GM18498 (cell line): Measurements from ENCODE around the gene VAT1.
A peak's percentile ranks its signal among the peaks of the same experiment; 100 is the strongest.
"Not testable (repeated sequence)": the region's sequence is repeated elsewhere in the genome, so short reads cannot be mapped to it uniquely, and the experiment has no call there.

Experiments
- ATAC-seq: cut with Tn5 transposase; IDR thresholded peaks from one replicate; pipeline ENCODE4 v1.9.1; 2021; ENCODE audit warnings: mild to moderate bottlenecking, moderate library complexity; ENCODE audit not compliant: unreplicated experiment

Gene VAT1

DNA sequence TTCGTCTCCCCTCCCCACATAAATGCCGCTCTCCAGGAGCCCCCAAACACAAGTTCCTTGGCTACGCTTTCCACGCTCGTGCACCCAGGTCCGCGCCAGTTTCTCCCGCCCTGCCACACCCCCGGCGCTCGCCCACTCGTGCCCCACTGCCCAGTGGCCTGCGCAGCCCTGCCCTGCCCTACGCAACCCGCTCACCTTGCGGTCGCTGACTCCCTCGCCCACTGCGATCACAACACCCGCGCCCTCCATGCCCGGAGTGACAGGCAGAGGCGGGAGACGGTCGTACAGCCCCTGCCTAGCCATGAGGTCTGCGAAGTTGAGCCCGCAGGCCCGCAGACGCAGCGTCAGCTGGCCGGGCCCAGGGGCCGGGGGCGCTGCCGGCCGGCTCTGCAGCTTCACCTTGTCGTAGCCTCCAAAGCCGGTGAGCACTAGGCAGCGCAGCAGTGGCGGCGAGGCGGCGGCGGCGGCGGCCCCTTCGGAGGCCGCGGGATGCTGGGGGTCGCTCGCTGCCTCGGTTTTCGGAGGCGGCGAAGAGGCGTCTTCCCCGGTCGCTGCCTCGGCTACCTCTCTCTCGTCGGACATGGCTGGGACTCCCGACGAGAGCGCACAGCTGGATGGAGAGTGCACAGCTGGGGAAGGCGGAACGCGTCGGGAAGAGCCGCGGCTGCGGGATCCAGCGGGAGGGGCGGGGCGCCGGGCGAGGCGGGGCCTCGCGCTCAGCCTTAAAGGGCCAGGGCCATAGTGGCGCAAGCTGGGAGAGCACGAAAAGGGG lies at the start of gene VAT1:
Gene VAT1, minus strand, starts transcription at position 645 of the 772 bp plus-strand sequence. Its CDS starts 63 bp downstream, at position 582.
- ATAC-seq: peak; percentile 50

DNA sequence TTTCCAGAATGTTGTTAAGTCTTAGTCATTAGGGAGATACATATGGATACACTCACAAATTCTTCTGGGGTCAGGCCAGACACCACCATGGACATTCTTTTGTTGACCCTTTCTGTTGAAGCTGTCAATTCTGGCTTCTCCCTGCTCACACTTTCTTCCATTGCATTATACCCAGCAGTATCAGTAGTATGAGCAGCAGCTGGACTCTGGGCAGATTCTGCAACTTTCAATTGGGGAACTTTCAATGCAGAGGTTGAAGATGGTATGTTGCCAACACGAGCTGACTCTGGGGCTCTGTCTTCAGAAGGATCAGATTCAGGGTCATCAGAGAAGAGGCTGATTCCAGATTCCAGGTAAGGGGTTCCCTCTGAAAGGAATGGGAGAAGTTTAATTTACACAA lies 48.7 kb upstream of the VAT1 start:
- no peak for ATAC-seq

DNA sequence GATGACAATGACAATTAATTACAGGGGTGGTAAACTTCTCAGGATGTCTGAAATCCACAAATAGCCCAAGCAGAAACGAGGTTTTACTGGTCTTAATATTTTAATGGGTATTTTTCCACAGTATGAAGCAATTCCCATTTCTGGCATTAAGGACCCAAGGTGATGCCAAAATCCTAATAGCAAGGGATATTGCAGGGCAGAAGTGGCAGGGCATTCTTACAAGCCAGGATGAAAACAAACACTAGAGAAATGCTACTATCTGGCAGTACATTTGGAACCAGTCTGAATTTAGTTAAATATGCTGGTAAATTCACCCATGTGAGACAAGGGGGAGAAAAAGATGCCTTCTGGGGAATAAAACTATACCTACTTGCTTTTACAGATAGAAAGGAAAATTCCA lies 48.1 kb upstream of the VAT1 start:
- ATAC-seq: no peak

DNA sequence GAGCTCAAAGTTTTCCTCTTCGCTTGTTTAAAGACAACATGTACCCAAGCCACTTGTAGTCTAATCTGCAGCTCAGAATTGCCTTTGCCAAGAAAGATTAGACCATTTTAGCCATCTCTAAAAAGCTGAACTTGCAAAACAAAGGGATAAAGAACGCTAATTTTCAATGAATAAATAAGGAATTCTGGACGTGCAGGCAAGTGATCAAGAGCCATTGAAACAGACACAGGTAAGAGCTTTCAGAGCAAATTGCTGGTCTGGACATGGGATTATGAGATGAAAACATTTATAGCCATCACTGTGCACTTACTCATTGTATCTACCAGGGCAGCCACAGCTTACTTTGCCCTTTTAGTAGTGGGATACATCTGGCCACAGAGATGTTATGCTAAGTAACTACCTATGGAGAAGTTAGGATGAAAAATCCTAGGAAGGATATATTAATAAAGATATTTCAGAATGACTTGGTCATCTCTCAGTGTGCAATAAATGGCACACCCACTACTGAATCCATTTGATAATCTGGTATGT lies 47.2 kb upstream of the VAT1 start:
- ATAC-seq: no peak

DNA sequence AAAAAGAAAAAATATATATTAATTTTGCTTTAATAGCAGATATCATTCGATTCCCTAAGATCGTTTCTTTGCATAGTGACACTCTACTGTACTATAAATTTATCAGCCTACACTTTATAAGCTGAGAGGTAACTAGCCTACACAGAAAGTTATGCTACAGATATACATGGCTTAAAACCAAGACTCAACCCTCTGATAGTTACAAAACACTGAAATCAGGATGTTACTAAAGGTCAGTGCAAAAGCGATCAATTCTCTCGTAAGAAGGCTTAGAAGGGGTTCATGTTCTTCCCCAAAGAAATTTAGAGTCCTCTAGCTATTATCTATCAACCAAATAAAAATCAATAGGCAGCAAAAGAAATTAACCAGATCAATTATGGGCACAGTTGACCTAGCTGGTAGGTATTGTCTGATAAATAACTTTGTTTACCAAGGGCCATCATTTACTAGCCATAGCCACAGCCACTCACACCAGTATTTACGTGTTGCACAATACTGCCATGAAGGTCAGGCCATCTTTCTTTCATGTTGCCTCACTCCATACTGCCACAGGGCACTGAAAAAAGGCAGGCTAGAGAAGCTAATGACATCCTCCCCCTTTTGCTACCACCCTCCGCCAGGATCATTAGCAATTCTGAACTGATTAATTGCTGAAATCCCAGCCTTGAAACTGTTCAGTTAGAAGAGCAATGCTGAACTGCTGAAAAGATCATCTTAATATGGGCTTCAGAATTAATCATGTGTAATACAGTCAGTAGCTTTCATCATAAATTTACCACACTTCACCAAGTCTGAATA lies 46.6 kb upstream of the VAT1 start:
- ATAC-seq: no peak

DNA sequence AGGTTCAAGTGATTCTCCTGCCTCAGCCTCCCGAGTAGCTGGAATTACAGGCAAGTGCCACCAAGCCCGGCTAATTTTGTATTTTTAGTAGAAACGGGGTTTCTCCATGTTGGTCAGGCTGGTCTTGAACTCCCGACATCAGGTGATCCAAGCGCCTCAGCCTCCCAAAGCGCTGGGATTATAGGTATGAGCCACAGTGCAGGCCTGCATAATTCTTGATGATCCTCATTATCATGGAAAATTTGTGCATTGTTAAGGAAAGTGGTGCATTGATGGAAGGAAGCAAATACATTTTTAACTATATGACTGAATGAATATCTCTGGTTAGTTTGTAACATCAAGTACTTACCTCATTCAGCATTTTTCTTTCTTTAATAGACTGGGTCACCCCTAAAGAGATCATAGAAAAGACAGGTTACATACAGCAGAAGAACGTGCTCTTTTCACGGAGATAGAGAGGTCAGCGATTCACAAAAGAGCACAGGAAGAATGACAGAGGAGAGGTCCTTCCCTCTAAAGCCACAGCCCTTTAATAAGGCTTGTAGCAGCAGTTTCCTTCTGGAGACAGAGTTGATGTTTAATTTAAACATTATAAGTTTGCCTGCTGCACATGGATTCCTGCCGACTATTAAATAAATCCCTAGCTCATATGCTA lies 40.9 kb upstream of the VAT1 start:
- ATAC-seq: no peak

DNA sequence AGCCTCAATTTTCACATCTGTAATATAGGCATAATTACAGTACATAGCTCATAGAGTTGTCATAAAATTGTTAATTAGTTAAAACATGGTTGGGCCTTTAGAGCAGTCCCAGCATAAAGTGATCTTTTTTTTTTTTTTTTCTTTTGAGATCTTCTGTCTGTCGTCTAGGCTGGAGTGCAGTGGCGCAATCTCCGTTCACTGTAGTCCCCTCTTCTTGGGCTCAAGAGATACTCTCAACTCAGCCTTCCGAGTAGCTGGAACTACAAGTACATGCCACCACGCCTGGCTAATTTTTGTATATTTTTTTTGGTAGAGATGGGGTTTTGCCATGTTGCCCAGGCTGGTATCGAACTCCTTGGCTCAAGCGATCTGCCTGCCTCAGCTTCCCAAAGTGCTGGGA lies 33.9 kb upstream of the VAT1 start:
- ATAC-seq: no peak

DNA sequence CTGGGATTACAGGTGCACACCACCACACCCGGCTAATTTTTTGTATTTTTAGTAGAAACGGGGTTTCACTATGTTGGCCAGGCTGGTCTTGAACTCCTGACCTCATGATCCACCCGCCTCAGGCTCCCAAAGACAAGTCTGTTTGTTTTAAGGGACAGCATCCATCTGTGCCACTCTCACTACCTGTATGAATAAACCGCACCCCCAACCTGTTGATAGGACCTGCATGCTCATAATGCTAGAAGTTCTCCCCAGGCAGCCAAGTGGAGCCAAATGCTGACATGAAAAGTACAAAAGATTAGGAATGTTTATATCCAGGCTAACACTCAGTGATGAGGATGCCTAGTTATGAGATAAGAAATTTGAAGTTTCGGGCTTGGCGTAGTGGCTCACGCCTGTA lies 30.8 kb upstream of the VAT1 start:
- not testable (repeated sequence) for ATAC-seq

DNA sequence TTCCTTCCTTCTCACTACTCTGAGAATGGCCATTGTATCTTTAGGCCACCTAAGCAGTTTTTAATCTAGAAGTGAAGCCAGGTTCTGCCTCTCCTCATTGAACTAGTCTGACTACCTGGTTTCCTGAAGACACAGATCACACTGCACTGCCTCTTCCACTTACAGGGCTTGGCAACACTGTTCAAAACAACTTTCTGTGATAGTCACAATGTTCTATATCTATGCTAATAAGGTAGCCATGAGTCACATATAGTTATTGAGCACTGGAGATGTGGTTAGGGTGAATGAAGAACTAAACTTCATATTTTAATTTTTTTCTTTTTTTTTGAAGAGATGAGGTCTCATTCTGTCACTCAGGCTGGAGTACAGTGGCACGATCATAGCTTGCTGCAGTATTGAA lies 29.8 kb upstream of the VAT1 start:
- ATAC-seq: no peak

DNA sequence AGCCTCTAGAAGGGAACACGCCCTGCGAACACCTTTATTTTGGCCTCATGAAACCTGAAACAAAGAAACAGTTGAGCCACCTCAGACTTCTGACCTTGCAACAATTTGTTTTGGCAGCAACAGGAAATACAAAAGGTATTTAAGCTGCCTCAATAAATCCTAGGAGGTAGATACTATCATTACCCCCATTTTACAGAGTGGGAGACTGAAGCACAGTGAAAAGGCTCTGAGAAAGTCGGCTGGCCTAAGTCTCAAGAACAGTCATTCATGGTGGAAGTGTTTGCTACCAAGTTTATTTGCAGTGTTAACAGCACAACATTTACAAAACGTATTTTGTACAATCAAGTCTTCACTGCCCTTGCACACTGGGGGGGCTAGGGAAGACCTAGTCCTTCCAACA lies 21.8 kb upstream of the VAT1 start:
- ATAC-seq: no peak

DNA sequence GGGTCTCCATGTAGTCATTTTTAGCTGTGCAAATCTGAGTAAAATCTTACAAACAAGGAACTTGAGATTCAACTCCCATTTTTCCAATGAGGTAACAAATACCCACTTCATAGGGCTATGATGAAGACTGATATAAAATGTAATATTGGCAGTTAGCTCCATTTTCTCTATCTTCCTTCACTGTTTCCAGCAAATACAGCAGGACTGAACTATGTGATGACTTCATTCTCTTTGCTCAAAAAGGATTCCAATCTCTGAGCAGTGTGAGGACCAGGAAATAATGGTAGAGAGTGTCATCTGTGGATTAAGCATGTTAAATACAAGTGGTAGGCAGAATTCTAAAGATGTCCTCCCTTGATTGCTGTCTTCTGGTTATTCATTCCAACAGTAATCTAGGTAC lies 21.1 kb upstream of the VAT1 start:
- ATAC-seq: no peak

DNA sequence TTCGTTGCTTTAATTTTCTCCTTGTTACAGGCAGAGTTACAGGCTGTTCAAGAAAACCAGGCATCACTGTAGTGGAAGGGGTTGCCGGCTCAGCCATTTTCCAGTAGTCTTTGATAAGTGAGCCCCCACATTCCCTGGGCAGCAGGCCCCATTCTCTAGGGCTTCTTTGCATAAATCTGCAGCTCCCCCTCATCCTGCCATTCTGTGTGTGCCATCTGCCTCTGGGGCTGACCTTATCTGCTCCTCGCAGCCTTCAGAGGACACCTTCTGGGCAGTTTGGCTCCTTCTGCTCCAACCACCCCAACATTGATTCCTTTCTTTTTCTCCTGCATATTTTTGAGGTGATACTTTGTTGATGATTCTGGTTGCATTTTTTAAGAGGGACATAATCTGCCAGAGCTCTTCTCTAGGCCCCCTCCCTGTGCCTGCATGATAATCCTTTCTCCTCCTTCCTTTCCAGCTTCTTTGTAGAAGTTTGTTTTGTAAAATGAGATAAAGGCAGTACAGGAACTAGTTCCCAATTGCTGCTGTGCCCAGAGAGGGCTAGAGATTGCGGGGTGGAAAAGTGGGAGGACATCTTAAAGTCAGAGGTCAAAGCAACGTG lies 19.9 kb upstream of the VAT1 start:
- no peak for ATAC-seq

DNA sequence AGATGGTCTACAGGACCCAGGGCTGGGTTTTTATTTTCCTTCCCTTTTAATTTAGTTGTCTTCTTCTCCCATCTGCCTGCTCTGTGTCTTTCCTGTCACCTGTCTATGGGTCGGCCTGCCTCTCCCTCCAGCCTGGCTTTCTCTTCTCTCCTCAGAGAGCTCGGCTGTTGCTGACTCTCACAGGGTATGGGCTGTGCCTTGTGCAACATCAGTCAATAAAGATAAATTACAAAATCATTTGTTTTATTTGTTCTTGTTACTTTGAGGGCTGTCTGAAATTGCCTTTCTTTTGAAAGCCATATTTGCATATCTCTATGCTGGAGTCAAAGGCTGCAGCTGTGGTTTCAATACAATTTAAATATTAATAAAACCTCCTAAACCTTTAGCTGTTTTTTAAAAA lies 18.5 kb upstream of the VAT1 start:
- ATAC-seq: no peak

DNA sequence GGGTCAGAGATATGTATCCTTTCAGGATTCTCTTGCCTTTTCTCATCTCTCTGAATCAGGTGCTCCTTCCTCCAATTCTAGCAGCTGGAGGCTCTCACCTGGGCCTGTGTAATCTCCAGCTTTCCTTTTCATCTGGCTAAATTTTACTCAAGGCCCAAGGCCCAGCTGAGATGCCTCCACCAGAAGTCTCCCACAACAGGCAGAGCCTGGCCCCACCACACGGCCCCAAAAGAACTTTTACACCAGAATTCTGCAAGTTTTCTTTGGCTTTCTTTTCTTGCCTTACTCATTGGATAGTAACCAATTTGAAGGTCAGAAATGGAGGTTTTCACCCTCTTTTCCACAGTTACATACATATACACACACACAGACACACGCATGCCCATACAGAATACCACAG lies 17.5 kb upstream of the VAT1 start:
- no peak for ATAC-seq

DNA sequence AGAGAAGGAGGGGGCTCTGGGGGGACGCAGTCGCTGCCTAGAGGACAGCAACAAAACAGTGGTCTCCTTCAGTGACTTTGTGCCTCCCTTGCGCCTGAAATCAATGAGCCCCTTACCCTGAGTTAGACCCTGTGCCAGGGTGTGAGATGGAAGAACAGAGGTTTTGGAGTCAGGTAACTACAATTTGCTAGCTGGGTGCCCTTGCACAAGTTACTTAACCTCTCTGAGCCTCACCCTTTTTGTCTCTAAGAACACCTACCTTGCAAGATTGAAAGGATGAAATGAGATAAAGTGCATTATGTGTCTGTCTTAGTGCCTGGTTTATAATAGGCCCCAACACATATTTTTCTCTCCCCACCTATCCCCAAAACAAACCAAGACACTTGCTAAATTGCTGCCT lies 12.7 kb upstream of the VAT1 start:
- no peak for ATAC-seq

DNA sequence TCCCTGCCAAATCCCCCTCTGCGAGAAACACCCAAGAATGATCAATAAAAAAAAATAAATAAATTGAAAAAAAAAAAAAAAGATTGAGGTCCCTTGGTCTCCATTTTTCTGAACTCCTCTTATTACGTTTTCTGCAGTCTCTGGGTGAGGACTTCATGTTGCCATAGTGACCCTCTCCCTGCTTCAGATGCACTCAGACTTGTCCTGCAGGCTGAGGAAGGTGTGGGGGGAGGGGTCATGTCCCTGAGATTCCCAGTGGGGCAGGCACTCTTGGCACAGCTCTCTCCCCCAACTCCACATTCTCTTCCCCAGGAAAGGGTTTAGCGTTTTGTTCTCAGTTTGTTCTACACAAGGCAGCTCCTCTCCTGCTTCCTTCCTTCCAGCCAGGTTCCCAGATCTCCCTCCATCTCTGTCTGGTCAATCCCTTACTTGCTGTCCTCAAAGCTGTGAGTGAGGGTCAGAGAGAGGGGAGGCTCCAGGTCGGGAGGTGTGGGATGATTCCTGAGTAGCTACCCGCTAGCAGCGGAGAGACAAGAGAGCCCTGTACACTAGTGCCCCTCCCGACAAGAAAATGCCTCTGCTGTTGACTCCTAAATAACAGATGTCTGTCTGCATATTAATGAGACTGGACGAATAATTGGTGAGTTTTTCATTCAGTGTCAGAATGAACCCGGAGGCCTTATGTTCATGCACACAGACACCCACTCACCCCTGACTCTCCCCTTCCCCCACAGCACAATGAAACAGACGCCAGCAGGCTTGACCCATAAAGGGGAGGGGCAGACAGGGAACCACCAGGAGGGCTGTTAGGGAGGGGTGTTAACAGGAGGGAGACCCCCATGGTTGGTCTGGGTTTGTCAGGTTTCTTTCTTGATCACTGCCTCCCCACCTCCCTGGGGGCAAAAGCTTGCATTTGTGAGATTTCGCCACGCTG lies 12.0 kb upstream of the VAT1 start:
- ATAC-seq: no peak

DNA sequence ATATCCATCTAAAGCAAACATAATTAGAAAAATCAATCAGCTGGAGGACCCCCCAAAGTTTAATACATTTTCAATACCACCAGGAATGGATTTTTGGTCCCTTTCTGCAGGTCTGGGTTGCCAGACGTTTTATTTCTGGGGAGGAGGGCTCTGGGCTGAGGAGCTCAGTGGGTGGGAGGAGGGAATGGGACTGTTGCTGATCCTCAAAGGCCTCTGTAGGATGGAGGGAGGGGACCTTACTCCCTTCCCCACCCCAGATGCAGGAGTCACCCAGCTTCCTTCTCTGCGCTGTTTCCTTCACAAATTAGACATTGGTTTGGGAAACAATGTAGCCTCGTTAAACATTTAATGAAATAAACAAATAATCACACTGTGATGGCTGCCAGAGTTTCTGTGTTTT lies 9.5 kb upstream of the VAT1 start:
- ATAC-seq: no peak

DNA sequence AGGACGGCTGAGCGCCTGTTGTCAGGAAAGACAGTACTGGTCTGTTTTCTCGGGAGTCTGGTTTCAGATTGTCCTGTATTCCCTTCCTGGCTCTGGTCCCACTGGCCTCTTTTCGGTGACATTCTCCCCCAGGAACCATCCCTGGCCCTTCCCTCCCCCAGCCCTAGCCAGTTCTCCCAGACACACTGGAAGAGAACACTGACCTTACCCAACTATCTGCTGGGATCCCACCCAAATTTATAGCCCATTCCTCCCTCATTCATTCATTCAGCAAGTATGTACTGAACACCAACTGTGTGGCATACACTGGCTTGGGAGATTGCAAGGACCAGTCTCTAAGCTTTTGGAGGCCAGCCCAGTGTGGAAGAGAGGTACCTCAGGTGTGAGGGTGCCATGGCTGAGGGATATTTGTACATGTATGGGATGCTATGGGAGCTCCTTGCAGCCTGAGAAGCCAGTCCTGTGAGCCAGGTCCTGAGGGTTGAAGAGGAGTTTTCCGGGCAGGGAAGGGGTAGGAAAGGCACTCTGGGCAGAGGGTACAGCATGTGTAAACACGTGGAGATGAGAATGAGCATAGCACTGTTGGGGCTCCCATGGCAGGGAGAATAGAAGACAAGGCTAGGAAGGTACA lies 8.1 kb upstream of the VAT1 start:
- no peak for ATAC-seq

DNA sequence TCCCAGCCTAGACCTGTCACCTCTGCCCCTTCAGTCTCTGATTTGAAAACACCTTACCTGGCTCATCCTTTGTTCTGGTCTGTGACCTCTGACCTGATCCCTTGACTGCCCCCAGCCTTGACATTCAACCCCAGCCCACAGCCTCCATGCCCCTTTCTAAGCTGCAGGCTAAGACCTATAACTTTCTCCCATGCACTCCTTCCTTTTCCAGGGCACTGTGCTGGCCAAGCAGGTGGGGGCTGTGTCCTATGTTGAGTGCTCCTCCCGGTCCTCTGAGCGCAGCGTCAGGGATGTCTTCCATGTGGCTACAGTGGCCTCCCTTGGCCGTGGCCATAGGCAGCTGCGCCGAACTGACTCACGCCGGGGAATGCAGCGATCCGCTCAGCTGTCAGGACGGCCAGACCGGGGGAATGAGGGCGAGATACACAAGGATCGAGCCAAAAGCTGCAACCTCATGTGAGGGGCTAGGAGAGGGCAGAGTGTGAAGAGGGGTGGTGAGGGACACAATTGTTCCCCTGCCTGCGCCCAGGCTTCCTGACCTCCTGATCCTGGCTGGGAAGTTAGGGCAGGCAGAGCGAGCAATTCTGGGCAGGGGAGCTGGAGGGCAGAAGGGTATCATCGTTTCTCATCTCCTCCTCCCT lies 6.2 kb upstream of the VAT1 start:
- ATAC-seq: no peak
